ENCODE results near the gene TTC9C. TPM values are rescaled to one million over a fixed set of nuclear protein-coding genes. Genes with fewer than 3 reads are reported as not detected.

TTC9C gene
- total RNA-seq, 1 experiment from 2014 or later: 33.3 TPM

- POLR2A ChIA-PET: interaction anchor here (0.6 to 6.1 kb wide), 10 partner anchors 16 to 129 kb away, joined by 3 to 82 read pairs (median 5); partner anchors contain the start of genes NXF1, SLC3A2, TAF6L and WDR74
- no TSS peak for BruUV-seq (replicated peaks)
- intact Hi-C loops (cut with micrococcal nuclease): loop anchor here (1.0 to 5.0 kb wide), 4 partner anchors 54 to 114 kb away; partner anchors contain the start of genes LBHD1, SLC3A2 and UQCC3
- Histone ChIP-seq H3K9ac (ENCODE audit: low read length) (peak overlapping the region; percentile 86), H3K9me3 (ENCODE audit: control insufficient read depth in 1 of 2, insufficient read depth in 1 of 2, low read depth in 1 of 2, low read length in 2 of 2) (no peaks in the 10 kb centered on the region), H4K20me1 (ENCODE audit: insufficient read depth) (no peaks in the 10 kb centered on the region), H2AFZ (ENCODE audit: low read depth, low read length, poor library complexity, severe bottlenecking) (no peak overlapping the region), H3K27me3 (ENCODE audit: insufficient read depth, low read length) (no peaks in the 10 kb centered on the region), H3K9me2 (ENCODE audit: insufficient read depth) (no peaks in the 10 kb centered on the region), H3K4me3 (replicated peaks in 1 of 2; ENCODE audit: low read depth in 1 of 2, low read length in 2 of 2) (peak overlapping the region; percentile 62 to 80), H3K36me3 (ENCODE audit: control insufficient read depth in 1 of 2, insufficient read depth in 2 of 2, low read length in 2 of 2) (peaks cover 0 to 19% of the 10 kb centered on the region in 2 experiments; a peak in 1 of 4 replicates), H3K79me2 (ENCODE audit: insufficient read depth, low read length) (peaks cover 48% of the 10 kb centered on the region), H3K27ac (ENCODE audit: low read depth, low read length) (peak overlapping the region; percentile 96), H3K4me2 (ENCODE audit: low read length) (peak overlapping the region; percentile 91), H3K4me1 (ENCODE audit: control insufficient read depth in 1 of 2, insufficient read depth in 2 of 2, low read length in 2 of 2) (peaks cover 17 to 38% of the 10 kb centered on the region in 2 experiments; a peak in 3 of 4 replicates)
- RAD21 ChIA-PET (ENCODE audit: low non-redundant PET in 1 of 2, low total read pairs in 2 of 2, uncharacterized antibody in 2 of 2, unreplicated experiment in 2 of 2): interaction anchor here in 1 of 2 experiments (1.0 kb wide), 1 partner anchor 32 kb away, joined by 3 read pairs; the partner anchor contains the start of gene ZBTB3
- CTCF ChIA-PET: interaction anchor here (0.7 to 2.5 kb wide), 27 partner anchors 9 to 392 kb away, joined by 3 to 27 read pairs (median 4); partner anchors contain the start of genes C11orf98, CSKMT, HNRNPUL2 and POLR2G
- TF ChIP-seq ELF1 (IDR thresholded peaks at IDR 0.05; ENCODE audit: borderline replicate concordance, low read depth): no peak
- TF ChIP-seq CTCF (IDR thresholded peaks at IDR 0.05 in 2 of 3, conservative IDR thresholded peaks at IDR 0.05 in 1 of 3; ENCODE audit: borderline replicate concordance in 1 of 3, insufficient read depth in 1 of 3, low read depth in 2 of 3, low read length in 2 of 3): peak in 2 of 3 experiments; percentile 88 to 99; a peak in 4 of 6 replicates
- TF ChIP-seq REST (IDR thresholded peaks at IDR 0.05; ENCODE audit: low read depth): no peak
- no peak for TF ChIP-seq SIN3A (IDR thresholded peaks at IDR 0.05; ENCODE audit: low read depth)
- peak; percentile 70 for TF ChIP-seq YY1 (IDR thresholded peaks at IDR 0.05; ENCODE audit: extremely low read depth, insufficient replicate concordance, low read depth, low read length)
- TF ChIP-seq ZFX (IDR thresholded peaks at IDR 0.05): no peak
- TF ChIP-seq JUND (IDR thresholded peaks at IDR 0.05): no peak
- TF ChIP-seq CBX3 (IDR thresholded peaks at IDR 0.05; ENCODE audit: low read depth): no peak
- ATAC-seq (peak; percentile 72), DNase-seq (ENCODE audit: low read depth, low spot score) (peak; percentile 67)
Measured at GRCh38 chr11:62786318-62787004, 58.2 kb downstream of the TTC9C start.

All from HCT116 (cell line).